Hypothalamus (tissue), 51 donors: ENCODE measurements around the gene SPRYD4.
"Not testable (repeated sequence)": the region's sequence is repeated elsewhere in the genome, so short reads cannot be mapped to it uniquely, and the experiment has no call there.

Source experiments
- DNase-seq, 51 donors: peaks; one replicate each; lab custom pipeline; 2025; lab: John Stamatoyannopoulos, UW

The SPRYD4 gene

DNA sequence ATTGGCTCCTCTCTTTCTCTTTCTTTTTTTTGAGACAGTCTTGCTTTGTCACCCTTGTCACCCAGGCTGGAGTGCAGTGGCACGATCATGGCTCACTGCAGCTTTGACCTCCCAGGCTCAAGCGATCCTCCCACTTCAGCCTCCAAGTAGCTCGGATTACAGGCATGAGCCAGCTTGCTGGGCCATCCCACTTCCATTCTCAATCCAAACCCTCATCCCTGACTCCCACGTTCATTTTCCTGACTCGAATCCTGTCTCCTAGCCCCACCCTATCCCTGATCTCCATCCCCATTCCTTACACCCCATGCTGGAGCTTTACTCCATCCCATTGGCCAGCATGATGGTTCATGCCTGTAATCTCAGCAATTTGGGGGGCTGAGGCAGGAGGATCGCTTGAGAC is 7.8 kb downstream of the SPRYD4 start:
- no peak for DNase-seq

DNA sequence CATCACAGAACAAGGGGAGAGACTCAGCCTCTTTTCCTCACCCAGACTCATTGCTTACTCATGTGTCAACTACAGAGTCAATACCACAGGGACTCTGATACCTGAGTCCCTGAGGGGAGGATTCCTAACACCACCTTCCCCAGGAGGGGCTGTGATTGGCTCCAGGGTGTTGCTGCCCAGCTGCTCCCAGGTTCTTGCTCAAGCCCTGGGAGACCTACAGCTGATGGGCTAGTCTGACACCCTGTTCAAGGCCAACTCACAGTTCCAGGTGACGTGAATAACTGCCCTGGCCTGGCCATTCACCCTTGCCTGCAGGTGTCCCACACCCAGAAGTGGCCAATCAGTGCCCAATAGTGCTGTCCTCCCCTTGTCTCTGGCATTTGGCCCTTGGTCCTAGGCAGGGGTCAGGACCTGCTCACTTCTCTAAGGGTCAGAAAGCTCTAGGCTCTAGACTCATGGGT is 8.6 kb downstream of the SPRYD4 start:
- no peak for DNase-seq

DNA sequence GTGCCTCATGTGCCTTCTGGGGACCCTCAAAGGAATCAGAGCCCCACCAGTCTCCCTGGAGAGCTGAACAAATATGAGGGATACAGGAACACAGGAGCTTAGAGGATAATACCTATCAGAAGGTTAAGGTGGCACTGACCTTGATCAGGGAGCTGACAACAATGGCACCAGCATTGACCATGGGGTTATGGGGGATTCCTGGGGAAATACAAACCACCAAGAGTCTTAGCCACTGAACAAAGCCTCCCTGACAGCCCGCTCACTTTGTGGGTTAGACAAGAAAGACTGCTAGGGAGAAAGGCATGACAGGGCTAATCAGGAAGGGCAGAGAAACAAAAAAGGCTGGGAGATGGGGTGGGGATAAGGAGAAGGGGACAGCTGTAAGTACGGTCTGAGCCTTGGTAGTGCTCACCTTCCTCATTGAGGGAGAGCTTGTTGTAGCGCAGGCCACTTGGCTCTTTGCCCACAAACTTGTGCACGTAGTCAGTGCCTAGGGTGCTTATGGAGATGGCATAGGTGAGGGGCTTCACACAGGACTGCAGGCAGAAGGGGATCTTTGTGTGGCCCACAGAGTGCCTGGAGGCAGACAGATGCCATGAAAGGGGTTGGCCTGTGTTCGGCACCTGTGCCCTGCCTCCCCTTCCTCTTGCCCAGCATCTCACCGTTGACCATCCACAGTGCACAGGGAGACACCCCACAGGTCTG is 9.3 kb downstream of the SPRYD4 start:
- no peak for DNase-seq

DNA sequence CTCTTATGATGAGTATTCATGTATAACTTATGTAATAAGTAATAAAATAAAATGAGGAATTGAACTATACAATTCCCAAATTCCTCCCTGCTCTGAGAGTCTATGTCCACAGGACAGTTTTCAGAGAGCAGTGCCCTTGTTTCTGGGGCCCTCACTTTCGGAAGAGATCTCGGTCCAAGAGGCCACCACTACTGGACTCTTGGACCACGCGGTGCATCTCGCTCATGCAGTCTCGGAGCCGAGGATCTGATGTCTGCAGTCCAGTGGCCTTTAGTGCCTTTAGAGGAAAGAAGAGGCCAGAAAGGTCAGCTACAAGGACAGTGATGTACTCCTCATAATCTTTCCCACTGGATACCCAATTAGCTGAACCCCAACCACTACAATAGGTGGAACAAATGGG is 11.2 kb downstream of the SPRYD4 start:
- DNase-seq = no peak

DNA sequence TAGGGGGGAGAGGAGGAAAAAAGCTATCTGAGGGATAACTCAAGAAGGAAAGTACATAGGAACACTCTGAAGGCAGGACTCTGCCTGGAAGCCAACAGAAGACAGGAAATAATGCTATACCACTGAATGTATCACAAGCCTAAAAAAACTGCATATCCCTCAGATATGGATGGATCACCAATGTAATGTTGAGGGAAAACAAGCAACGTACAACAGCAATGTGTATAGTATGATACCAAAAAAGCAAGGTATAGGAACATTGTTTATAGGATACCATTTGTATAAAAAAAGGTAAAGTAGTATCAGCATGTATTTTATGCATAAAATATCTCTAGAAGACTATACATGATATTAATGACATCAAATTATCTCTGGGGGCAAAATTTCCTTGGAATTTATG is 16.2 kb downstream of the SPRYD4 start:
- no peak for DNase-seq

DNA sequence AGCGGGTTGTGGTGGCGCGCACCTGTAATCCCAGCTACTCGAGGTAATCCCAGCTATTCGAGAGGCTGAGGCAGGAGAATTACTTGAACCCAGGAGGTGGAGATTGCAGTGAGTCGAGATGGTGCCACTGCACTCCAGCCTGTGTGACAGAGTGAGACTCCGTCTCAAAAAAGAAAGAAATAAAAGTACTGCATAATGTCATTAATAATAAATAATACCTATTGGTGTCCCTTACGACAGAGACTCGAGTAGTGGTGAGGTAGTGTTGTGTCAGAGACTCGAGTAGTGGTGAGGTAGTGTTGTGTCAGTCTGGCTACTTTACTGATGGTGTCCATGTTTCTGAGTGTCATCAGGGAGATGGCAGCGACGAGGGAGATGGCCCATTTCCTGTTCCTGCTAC is 18.3 kb downstream of the SPRYD4 start:
- no peak for DNase-seq

DNA sequence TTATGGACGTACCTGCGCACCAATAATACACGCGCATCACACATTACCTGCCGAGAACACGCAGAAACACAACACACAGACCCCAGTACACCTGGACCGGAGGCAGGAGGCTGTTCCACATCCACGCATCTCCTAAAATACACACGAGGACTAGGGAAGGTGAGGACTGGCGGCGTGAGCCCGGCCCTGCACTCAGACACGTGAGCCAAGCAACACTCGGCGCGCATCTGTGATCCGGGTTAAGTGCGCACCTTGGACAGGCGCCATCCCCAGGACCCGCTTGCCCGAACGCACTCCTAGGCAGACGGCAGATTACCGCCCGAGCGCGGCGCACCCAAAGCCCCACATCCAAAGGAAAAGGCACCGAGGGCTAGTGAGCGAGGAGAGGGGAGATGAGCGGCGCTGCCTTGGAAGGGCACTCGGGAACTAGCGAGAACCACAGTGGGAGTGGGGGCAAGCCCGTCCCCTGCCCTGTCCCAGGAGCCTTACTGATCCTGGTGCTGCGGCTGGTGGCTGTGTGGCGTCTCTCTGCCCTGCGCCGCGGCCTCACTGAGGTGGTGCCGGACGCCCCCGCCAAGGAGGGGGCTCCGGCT is 19.2 kb downstream of the SPRYD4 start:
- DNase-seq = peak in 22 of 51 donors; percentile 0 to 65 (median 29)

DNA sequence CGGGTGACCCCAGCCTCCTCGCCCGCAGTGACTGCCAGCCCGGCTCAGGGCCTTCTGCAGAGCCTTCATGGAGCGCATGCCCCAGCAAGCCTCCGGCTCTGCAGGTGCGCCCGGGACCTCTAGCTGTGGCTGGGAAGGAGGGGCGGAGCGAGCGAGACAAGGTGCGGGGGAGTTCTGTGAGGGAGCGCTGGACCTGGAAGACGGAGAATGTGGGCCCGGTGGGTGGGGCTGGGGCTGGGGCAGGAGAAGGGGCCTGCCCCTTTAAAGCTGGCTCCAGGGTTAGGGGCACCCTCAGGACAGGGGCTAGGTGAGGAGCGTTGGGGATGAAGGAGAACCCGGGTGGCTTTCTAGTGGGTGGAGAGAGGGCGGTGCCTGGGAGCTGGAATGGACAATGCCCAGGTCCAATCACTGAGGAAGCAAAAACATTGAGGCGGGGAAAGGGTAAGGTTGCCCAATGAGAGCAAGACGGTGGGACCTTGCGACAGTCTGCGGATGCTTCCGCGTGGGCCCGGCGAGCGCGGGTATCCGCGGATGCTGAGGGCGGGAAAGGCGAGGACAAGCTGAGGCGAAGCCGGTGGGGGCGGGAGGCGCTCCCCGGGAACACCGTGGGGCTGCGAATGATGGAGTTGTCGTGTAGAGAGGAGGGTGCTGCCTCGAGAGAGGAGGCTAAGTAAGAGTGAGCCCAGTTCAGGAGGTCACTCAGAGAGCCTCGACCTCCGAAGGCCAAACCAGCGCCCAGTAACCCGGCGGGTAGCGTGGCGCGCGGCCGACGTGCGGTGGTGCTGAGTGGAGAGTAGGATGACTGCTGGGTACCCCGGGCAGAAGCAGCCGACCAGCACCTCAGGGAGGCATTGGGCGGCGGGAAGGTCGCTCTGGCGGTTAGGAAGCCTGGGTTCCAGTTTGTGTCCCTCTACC is 19.9 kb downstream of the SPRYD4 start, which contains the start of gene GLS2:
Gene GLS2 (minus strand): TSS at position 121 of the 915 bp plus-strand sequence. CDS start 43 bp downstream, at position 78.
- peak in 48 of 51 donors; percentile 10 to 90 (median 57) for DNase-seq

DNA sequence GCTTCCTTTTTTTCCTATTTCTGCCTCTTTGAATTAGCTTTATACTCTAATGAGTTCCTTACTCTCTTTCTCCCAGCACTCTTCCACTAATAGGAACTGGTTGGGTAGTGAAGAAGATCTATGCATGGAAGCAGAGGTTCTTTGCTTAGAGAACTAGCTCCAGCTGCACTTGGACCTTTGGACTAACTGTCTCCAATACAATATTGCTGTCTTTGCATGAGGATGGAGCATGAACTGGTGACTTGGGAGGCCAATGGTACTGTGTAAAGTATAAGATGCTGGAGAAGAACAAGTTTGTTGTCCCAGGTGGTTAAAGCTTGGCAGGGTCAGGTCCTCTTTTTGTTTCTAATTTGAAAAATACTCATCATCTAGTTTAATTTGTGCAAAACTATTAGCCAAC is 22.0 kb downstream of the SPRYD4 start:
- DNase-seq = no peak

DNA sequence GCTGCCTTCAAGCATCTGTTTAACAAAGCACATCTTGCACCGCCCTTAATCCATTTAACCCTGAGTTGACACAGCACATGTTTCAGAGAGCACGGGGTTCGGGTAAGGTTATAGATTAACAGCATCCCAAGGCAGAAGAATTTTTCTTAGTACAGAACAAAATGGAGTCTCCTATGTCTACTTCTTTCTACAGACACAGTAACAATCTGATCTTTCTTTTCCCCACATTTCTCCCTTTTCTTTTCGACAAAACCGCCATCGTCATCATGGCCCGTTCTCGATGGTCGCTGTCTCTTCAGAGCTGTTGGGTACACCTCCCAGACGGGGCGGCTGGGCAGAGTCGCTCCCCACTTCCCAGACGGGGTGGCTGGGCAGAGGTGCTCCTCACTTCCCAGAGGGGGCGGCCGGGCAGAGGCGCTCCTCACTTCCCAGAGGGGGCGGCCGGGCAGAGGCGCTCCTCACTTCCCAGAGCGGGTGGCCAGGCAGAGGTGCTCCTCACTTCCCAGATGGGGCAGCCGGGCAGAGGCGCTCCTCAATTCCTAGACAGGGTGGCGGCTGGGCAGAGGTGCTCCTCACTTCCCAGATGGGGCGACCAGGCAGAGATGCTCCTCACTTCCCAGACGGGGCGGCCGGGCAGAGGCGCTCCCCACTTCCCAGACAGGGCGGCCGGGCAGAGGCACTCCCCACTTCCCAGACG is 25.2 kb downstream of the SPRYD4 start:
- not testable (repeated sequence) for DNase-seq

DNA sequence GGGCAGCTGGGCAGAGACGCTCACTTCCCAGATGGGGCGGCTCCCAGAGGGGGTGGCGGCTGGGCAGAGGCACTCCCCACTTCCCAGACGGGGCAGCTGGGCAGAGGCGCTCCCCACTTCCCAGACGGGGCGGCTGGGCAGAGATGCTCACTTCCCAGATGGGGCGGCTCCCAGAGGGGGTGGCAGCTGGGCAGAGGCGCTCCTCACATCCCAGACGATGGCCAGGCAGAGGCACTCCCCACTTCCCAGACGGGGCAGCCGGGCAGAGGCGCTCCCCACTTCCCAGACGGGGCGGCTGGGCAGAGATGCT is 25.7 kb downstream of the SPRYD4 start:
- not testable (repeated sequence) for DNase-seq

DNA sequence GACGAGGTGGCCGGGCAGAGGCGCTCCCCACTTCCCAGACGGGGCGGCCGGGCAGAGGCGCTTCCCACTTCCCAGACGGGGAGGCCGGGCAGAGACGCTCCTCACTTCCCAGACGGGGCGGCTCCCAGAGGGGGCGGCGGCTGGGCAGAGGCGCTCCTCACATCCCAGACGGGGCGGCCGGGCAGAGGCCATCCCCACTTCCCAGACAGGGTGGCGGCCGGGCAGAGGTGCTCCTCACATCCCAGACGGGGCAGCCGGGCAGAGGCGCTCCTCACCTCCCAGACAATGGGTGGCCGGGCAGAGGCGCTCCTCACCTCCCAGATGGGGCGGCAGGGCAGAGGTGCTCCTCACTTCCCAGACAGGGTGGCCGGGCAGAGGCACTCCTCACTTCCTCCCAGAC is 26.1 kb downstream of the SPRYD4 start:
- DNase-seq = not testable (repeated sequence)

DNA sequence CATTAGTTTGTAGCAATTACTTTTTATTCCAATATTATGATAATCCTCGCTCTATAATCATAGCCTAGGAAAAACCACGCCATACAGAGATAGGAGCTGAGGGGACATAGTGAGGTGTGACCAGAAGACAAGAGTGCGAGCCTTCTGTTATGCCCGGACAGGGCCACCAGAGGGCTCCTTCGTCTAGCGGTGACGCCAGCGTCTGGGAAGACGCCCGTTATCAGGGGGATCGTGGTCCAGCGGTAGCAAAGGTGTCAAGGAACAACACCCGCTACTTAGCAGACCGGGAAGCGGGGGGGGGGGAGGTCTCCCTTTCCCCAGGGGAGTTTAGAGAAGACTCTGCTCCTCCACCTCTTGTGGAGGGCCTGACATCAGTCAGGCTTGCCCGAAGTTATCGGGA is 28.3 kb downstream of the SPRYD4 start:
- peak in 29 of 51 donors; percentile 1 to 72 (median 30) for DNase-seq

DNA sequence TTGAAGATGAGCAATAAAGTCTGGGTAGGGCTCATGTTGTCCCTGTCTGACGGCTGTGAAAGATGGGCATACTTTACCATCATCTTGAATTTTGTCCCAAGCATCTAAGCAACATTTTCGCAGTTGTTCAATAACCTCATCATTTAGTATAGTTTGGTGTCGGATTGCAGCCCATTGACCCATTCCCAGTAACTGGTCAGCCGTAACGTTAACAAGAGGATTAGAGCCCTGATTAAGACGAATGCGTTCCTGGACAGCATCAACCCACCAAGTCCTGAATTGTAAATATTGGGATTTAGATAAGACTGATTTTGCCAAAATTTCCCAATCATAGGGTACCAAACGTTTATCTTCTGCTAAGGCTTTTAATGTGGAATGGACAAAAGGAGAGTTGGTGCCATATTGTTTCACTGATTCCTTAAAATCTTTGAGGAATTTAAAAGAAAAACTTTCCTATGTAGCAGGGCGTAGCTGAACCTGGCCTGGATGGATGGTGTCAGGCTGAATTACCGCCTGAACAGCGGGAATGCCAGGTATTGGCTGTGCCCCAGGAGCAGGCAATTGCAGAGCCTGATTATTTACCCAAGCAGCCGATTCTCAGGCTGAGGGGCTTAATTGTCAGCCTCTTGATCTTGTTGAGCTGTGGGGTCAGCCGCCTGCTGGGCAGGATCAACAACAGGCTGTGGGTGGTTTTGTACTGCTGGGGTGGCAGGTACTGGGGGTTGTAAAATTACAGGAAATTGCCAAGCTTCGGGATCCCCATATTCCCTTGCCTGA is 29.9 kb downstream of the SPRYD4 start:
- not testable (repeated sequence) for DNase-seq

DNA sequence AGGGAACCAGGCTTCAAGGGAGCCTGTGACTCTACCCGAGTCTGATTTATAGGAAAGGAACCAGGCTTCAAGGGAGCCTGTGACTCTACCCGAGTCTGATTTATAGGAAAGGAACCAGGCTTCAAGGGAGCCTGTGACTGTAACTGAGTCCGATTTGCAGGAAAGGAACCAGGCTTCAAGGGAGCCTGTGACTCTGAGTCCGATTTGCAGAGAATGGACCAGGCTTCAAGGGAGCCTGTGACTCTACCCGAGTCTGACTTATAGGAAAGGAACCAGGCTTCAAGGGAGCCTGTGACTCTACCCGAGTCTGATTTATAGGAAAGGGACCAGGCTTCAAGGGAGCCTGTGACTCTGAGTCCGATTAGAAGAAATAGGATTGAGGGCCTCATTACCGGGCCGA is 31.1 kb downstream of the SPRYD4 start:
- DNase-seq = not testable (repeated sequence)

DNA sequence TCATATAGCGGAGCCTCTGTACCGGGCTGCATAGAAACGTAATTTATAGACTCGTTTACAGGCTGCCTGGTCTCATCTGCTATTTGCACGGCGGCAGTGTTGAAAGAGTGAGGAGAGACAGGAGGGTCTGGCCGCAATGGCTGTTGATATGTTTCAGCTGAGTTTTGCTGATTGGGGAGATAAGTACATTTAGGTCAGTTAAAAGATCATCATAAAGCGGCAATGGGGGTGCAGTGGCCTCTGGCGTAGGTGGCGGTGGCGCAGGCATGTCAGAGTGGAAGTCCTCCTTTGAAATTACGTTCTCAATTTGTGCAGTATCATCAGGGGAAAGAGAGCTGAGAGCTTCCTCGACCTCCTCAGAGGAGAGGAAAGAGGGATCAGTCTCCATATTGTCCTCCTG is 31.5 kb downstream of the SPRYD4 start:
- not testable (repeated sequence) for DNase-seq

DNA sequence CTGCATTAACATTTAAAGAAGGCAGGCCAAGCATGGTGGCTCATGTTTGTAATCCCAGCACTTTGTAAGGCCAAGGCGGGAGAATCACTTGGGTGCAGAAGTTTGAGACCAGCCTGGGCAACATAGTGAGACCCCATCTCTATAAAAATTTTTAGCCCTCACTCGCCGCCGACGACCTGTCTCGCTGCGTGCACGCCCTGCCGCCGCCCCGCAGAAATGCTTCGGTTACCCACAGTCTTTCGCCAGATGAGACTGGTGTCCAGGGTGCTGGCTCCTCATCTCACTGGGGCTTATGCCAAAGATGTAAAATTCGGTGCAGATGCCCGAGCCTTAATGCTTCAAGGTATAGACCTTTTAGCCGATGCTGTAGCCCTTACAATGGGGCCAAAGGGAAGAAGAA is 42.4 kb downstream of the SPRYD4 start:
- no peak for DNase-seq

DNA sequence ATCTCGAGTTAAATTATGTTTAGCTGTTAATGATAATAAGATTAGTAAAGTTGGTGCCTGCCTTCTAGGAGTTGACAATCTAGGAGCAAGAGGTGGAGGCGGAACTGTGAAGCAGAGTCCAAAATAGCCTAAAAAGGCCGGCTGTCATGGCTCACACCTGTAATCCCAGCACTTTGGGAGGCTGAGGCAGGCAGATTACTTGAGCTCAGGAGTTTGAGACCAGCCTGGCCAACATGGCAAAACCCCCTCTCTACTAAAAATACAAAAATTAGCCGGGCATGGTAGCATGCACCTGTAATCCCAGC is 45.6 kb downstream of the SPRYD4 start:
- DNase-seq = not testable (repeated sequence)

DNA sequence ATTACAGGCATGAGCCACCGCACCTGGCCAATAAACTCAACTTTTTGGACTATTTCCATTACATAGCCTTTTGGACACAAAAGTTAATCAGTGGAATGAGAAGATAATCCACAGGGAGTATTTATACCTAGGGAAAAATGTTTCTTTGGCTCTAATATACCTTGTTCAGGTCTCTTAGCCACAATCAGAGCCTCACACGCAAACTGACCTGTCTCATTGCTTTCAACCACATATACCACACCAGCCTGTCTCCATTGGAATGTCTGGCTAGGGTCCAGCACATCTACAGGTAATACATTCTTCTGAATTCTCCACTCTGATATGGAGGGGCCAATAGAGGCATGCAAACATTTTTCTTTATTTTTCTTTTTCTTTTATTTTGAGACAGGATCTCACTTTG is 49.5 kb downstream of the SPRYD4 start:
- DNase-seq = no peak

DNA sequence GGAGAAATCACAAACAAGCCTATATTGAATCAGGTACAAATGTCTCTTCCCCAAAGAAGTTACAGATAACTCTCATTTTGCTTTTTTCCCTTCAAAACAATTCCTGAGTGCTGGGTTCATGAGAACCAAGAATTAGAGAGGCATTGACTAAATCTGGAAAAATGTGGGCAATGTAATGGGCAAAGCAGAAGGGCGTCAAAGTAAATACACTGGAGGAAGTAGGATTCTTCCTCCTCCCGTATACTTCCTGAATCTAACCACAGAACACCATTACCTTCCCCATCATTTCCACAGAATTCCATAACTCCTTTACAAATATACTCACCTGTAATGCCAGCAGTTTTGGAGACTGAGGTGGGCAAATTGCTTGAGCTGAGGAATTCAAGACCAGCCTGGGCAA is 50.2 kb downstream of the SPRYD4 start:
- no peak for DNase-seq
